Lung (tissue), 12 donors: Measurements from ENCODE around the gene MAGEB2. TPM values are rescaled to one million over a fixed set of nuclear protein-coding genes. Genes with fewer than 3 reads are reported as not detected.

Experiments used
- ATAC-seq: fragments of 200-7000 bp; cut with Tn5 transposase; one replicate; pipeline ENCODE4 v1.9.1; 2020; ENCODE audit warnings: moderate number of reproducible peaks; ENCODE audit not compliant: insufficient read depth, low FRiP score
- DNase-seq, 3 donors: peaks; one replicate each; pipeline ENCODE4 v3.0.0-alpha.2; 2013 to 2017
- H3K27ac ChIP-seq, 2 donors: one replicate each; pipeline ENCODE4 v1.5.1; 2013; ENCODE audit warnings: mild to moderate bottlenecking in 2 of 2, moderate library complexity in 2 of 2, control low read depth in 1 of 2, inconsistent platforms in 1 of 2, low read depth in 1 of 2, low read length in 1 of 2
- H3K27me3 ChIP-seq, 3 donors: one replicate each; pipeline ENCODE4 v1.5.1; 2013; ENCODE audit warnings: low read length in 2 of 3; ENCODE audit not compliant: control insufficient read depth in 3 of 3, insufficient read depth in 3 of 3
- H3K36me3 ChIP-seq, 4 donors: one replicate each; pipeline ENCODE4 v1.5.1; 2013; ENCODE audit warnings: low read length in 4 of 4, mild to moderate bottlenecking in 1 of 4, moderate library complexity in 1 of 4; ENCODE audit not compliant: control insufficient read depth in 4 of 4, insufficient read depth in 4 of 4
- H3K4me1 ChIP-seq, 5 donors: one replicate each; pipeline ENCODE4 v1.5.1; 2013; ENCODE audit warnings: low read length in 5 of 5, mild to moderate bottlenecking in 2 of 5, moderate library complexity in 1 of 5; ENCODE audit not compliant: control insufficient read depth in 5 of 5, insufficient read depth in 5 of 5
- H3K4me3 ChIP-seq: one replicate; pipeline ENCODE4 v1.5.1; 2013; ENCODE audit warnings: mild to moderate bottlenecking, control low read depth, moderate library complexity
- H3K9ac ChIP-seq, 2 donors: one replicate each; pipeline ENCODE4 v1.5.1; 2013; ENCODE audit warnings: low read length in 2 of 2, control low read depth in 1 of 2; ENCODE audit not compliant: insufficient read depth in 1 of 2
- H3K9me3 ChIP-seq, 4 donors: one replicate each; pipeline ENCODE4 v1.5.1; 2013; ENCODE audit warnings: low read length in 3 of 4, mild to moderate bottlenecking in 1 of 4, moderate library complexity in 1 of 4; ENCODE audit not compliant: control insufficient read depth in 4 of 4, insufficient read depth in 3 of 4
- WGBS, 2 donors: extraction: QIAGEN DNeasy Blood & Tissue Kit; methylation state at CpG; one replicate each; pipeline ENCODE4 v1.1.7; 2013; 5-methylcytosine and 5-hydroxymethylcytosine counted together
- polyA plus RNA-seq, 2 donors: library from polyadenylated mRNA; stranded (reverse); fragments of 200-250 nt; gene quantifications; one replicate each; pipeline ENCODE4 v1.2.1, GENCODE V29; 2013
- total RNA-seq, 2 donors: library from RNA; depleted of rRNA in 1 of 2; stranded (reverse); fragments of >200 nt in 1 of 2; gene quantifications; one replicate each; pipeline ENCODE4 v1.2.1, GENCODE V29; 2014 to 2021
- TF ChIP-seq, protein P1 (sequence below): IDR thresholded peaks from 2 replicates; pipeline ENCODE4 v1.5.1; 2012; ENCODE audit warnings: mild to moderate bottlenecking; ENCODE audit errors: control extremely low read depth, extremely low read depth
- donor health status: control.
- donor health status: control.
- donor health status: Bipolar disorder and iron deficiency.
- donor health status: healthy.
- donor health status: DM: yes; HTN: yes; CAD: no.

MAGEB2 gene
- total and polyA plus RNA-seq, 4 donors, result not detected

DNA sequence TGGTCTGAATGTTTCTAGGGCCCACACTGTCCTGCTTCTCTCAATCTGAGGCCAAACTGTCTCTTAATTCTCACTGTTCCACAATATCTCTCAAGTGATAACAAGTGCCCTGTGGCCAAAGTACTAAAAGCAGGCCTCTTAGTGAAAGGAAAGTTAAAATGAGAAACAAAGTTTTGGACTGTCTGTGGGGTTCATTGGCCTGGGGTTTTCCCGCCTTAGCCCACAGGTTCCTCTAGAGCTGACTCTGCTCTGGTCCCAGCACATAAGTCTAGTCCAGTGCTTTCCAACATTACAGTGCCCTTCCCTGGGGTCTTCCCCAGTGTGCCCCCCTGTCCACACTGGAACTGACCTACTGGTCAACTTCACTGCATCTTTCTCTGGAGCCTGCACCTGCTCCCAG is 37.9 kb downstream of the MAGEB2 start:
- DNase-seq (no peak), ATAC-seq (no peak)
- TF ChIP-seq, protein P1, sequence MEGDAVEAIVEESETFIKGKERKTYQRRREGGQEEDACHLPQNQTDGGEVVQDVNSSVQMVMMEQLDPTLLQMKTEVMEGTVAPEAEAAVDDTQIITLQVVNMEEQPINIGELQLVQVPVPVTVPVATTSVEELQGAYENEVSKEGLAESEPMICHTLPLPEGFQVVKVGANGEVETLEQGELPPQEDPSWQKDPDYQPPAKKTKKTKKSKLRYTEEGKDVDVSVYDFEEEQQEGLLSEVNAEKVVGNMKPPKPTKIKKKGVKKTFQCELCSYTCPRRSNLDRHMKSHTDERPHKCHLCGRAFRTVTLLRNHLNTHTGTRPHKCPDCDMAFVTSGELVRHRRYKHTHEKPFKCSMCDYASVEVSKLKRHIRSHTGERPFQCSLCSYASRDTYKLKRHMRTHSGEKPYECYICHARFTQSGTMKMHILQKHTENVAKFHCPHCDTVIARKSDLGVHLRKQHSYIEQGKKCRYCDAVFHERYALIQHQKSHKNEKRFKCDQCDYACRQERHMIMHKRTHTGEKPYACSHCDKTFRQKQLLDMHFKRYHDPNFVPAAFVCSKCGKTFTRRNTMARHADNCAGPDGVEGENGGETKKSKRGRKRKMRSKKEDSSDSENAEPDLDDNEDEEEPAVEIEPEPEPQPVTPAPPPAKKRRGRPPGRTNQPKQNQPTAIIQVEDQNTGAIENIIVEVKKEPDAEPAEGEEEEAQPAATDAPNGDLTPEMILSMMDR, result no peak
- Histone ChIP-seq H3K4me1 (no peaks in the 10 kb centered on the region), H3K27me3 (no peaks in the 10 kb centered on the region), H3K9me3 (peaks cover 0 to 5% (median 0%) of the 10 kb centered on the region in 4 donors), H3K4me3 (no peak overlapping the region), H3K36me3 (no peaks in the 10 kb centered on the region), H3K27ac (no peak overlapping the region), H3K9ac (no peak overlapping the region)
- WGBS, 2 donors, result 79 to 82% methylated on average over 1 of the region's 1 CpG

DNA sequence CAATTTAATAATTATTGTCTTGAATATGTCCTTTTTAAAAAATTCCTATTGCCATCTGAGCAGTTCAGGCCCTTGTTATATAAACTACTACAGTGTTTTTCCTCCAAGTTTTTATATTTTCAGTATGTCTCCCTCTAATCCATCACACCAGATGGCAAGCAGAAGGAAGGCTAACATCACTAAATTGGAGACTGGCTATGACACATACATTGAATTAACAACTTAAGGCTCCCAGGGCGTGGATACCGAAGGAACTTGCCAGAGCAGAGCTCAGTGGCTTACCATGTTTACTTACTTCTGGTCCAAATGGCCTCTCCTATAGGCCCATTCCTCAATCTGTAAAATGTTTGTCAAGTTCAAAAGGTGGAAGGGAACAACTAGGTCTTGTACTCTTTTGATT is 44.6 kb downstream of the MAGEB2 start:
- Histone ChIP-seq H3K27me3 (peaks cover 0 to 7% (median 0%) of the 10 kb centered on the region in 3 donors), H3K9ac (no peak overlapping the region), H3K4me1 (no peaks in the 10 kb centered on the region), H3K27ac (no peak overlapping the region), H3K9me3 (peaks cover 0 to 3% (median 0%) of the 10 kb centered on the region in 4 donors), H3K36me3 (no peaks in the 10 kb centered on the region), H3K4me3 (no peak overlapping the region)
- WGBS, 2 donors, result 67 to 91% methylated on average over 2 of the region's 2 CpGs
- ATAC-seq (no peak), DNase-seq (no peak)
- TF ChIP-seq, protein P1, result no peak

DNA sequence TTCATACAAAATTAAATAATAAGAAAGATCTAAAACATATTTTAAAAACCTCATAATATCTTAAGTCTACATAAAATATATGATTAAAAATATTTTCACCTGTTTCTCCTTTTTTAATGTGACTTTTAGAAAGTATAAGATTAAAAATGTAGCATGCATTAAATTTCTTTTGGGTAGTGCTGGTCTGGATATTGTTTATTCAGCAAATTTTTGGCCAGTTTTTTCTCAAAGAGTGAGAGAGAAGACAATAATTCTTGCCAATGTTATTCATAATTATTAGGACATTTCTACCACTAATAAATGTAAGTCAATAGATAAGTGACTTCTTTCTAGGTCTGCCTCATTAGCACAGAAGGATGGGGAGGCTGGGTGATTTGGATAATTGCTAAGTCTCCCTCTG is 45.6 kb downstream of the MAGEB2 start:
- Histone ChIP-seq H3K27me3 (peaks cover 0 to 7% (median 0%) of the 10 kb centered on the region in 3 donors), H3K36me3 (no peaks in the 10 kb centered on the region), H3K27ac (no peak overlapping the region), H3K9me3 (peaks cover 0 to 3% (median 0%) of the 10 kb centered on the region in 4 donors), H3K4me1 (no peaks in the 10 kb centered on the region), H3K4me3 (no peak overlapping the region), H3K9ac (no peak overlapping the region)
- no peak for DNase-seq
- TF ChIP-seq, protein P1, result no peak
- no peak for ATAC-seq

DNA sequence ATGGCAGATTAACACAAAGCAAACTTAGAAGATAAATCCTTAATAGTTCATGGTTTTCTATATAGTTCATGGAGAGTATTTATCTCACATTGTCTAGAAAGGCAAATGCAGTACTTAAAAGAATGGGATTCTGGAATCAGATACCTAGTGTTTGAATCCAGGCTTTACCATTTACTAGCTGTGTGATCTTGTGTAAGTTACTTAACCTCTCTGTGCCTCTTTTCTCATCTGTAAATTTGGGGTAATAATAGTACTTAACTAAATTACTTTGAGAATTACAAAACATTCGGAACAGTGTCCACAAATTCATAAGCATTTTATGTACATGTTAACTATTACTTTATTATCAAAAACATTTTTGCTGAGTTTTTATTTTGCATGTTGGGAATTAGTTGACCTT is 47.4 kb downstream of the MAGEB2 start:
- no peaks in the 10 kb centered on the region for H3K36me3 ChIP-seq
- DNase-seq (no peak), ATAC-seq (no peak)
- TF ChIP-seq, protein P1, result no peak
- peaks cover 0 to 10% (median 0%) of the 10 kb centered on the region in 3 donors for H3K27me3 ChIP-seq
- no peak overlapping the region for H3K9ac ChIP-seq
- 58 to 92% methylated on average over 1 of the region's 1 CpG for WGBS, 2 donors
- H3K9me3 ChIP-seq, result no peaks in the 10 kb centered on the region
- no peak overlapping the region for H3K27ac ChIP-seq
- no peak overlapping the region for H3K4me3 ChIP-seq
- no peaks in the 10 kb centered on the region for H3K4me1 ChIP-seq
